CD14-positive monocyte (primary cell): ENCODE results near the gene SMC1A. TPM values are rescaled to one million over a fixed set of nuclear protein-coding genes. Genes with fewer than 3 reads are reported as not detected.

Experiments used
- DNase-seq, 3 donors: peaks; one replicate each; pipeline ENCODE4 v3.0.0-alpha.2; 2011 to 2022
- H2AFZ ChIP-seq: 2 replicates; pipeline ENCODE4 v1.6.0; 2012; ENCODE audit warnings: mild to moderate bottlenecking, low read depth, low read length, inconsistent platforms; ENCODE audit not compliant: insufficient read depth, poor library complexity, severe bottlenecking
- H3K27ac ChIP-seq, 2 donors: 1 replicate in 1 of 2; 2 replicates in 1 of 2; pipeline ENCODE4 v1.5.1; 2012 to 2013; ENCODE audit warnings: low read length in 2 of 2, control low read depth in 1 of 2, inconsistent platforms in 1 of 2, low read depth in 1 of 2, mild to moderate bottlenecking in 1 of 2
- H3K27me3 ChIP-seq, 2 donors: one replicate each; pipeline versions ENCODE4 v1.6.0 to v1.6.1; 2011 to 2013; ENCODE audit warnings: low read length in 2 of 2; ENCODE audit not compliant: control insufficient read depth in 2 of 2, insufficient read depth in 2 of 2
- H3K36me3 ChIP-seq, 2 donors: replicated peaks in 1 of 2; 1 replicate in 1 of 2; 2 replicates in 1 of 2; pipeline versions ENCODE4 v1.5.1 to v1.6.1; 2012 to 2013; ENCODE audit warnings: low read length in 2 of 2, control low read depth in 1 of 2, inconsistent platforms in 1 of 2, mild to moderate bottlenecking in 1 of 2; ENCODE audit not compliant: insufficient read depth in 2 of 2, control insufficient read depth in 1 of 2
- H3K4me1 ChIP-seq, 2 donors: 1 replicate in 1 of 2; 2 replicates in 1 of 2; pipeline versions ENCODE4 v1.5.1 to v1.6.1; 2012 to 2013; ENCODE audit warnings: low read length in 2 of 2, control low read depth in 1 of 2, inconsistent platforms in 1 of 2, mild to moderate bottlenecking in 1 of 2, moderate library complexity in 1 of 2; ENCODE audit not compliant: insufficient read depth in 2 of 2, control insufficient read depth in 1 of 2
- H3K4me2 ChIP-seq: replicated peaks from 2 replicates; pipeline ENCODE3; 2012; ENCODE audit warnings: low read length, moderate library complexity, mild to moderate bottlenecking; ENCODE audit not compliant: poor library complexity, severe bottlenecking; ENCODE audit errors: extremely low read depth
- H3K4me3 ChIP-seq, 3 experiments: fragments of 200-600 bp in 1 of 3; sonication (generic) in 1 of 3; replicated peaks in 1 of 3; 1 replicate in 2 of 3; 2 replicates in 1 of 3; pipeline ENCODE4 v1.5.1; 2011 to 2013; ENCODE audit warnings: low read length in 3 of 3, mild to moderate bottlenecking in 3 of 3, control low read depth in 2 of 3, low read depth in 2 of 3, inconsistent platforms in 1 of 3, moderate library complexity in 1 of 3
- H3K79me2 ChIP-seq: 2 replicates; pipeline ENCODE4 v1.6.0; 2012; ENCODE audit warnings: mild to moderate bottlenecking, control low read depth, inconsistent platforms, low read length, moderate library complexity; ENCODE audit not compliant: insufficient read depth
- H3K9ac ChIP-seq: 2 replicates; pipeline ENCODE4 v1.6.0; 2017; ENCODE audit warnings: low read length, mild to moderate bottlenecking; ENCODE audit not compliant: insufficient read depth, poor library complexity, severe bottlenecking
- H3K9me3 ChIP-seq, 2 donors: replicated peaks in 1 of 2; 1 replicate in 1 of 2; 2 replicates in 1 of 2; pipeline versions ENCODE4 v1.5.1 to v1.6.1; 2012 to 2013; ENCODE audit warnings: low read length in 2 of 2, control low read depth in 1 of 2; ENCODE audit not compliant: control insufficient read depth in 1 of 2, insufficient read depth in 1 of 2
- H4K20me1 ChIP-seq: 2 replicates; pipeline ENCODE4 v1.6.0; 2012; ENCODE audit warnings: mild to moderate bottlenecking, low read length, control low read depth, moderate library complexity; ENCODE audit not compliant: insufficient read depth
- H3K27ac Mint-ChIP-seq, 7 donors: one replicate each; pipeline ENCODE4 v1.8.0; 2020; ENCODE audit warnings: mild to moderate bottlenecking in 7 of 7, mixed read lengths in 7 of 7, moderate library complexity in 6 of 7, inconsistent platforms in 2 of 7
- H3K27me3 Mint-ChIP-seq, 3 donors: one replicate each; pipeline ENCODE4 v1.8.0; 2021 to 2022; ENCODE audit warnings: low read depth in 3 of 3, mild to moderate bottlenecking in 3 of 3, mixed read lengths in 3 of 3, moderate library complexity in 3 of 3, inconsistent platforms in 1 of 3
- H3K36me3 Mint-ChIP-seq, 2 donors: one replicate each; pipeline ENCODE4 v1.8.0; 2020; ENCODE audit warnings: mixed read lengths in 2 of 2, inconsistent platforms in 1 of 2, mild to moderate bottlenecking in 1 of 2
- H3K4me1 Mint-ChIP-seq: one replicate; pipeline ENCODE4 v1.8.0; 2020; ENCODE audit warnings: mild to moderate bottlenecking, mixed read lengths
- H3K4me3 Mint-ChIP-seq, 2 donors: one replicate each; pipeline ENCODE4 v1.8.0; 2020; ENCODE audit warnings: mild to moderate bottlenecking in 2 of 2, mixed read lengths in 2 of 2, moderate library complexity in 1 of 2
- H3K9me3 Mint-ChIP-seq, 7 donors: one replicate each; pipeline ENCODE4 v1.8.0; 2020 to 2022; ENCODE audit warnings: mixed read lengths in 7 of 7, mild to moderate bottlenecking in 6 of 7, moderate library complexity in 6 of 7, inconsistent platforms in 2 of 7
- CTCF ChIP-seq: fragments of 200-600 bp; IDR thresholded peaks from one replicate; pipeline ENCODE4 v1.8.0; 2022; ENCODE audit warnings: antibody characterized with exemption, mild to moderate bottlenecking
- WGBS: methylation state at CpG from one replicate; pipeline ENCODE4 v1.1.5; 2013; ENCODE audit warnings: missing lambda C conversion rate; ENCODE audit not compliant: insufficient coverage; 5-methylcytosine and 5-hydroxymethylcytosine counted together
- intact Hi-C, 2 donors: fragments of 100-400 bp; cut with micrococcal nuclease; formaldehyde crosslinking; loops; one replicate each; pipeline versions ENCODE4 v1.15.0 to v1.15.1; 2023
- polyA plus RNA-seq, 3 donors: library from polyadenylated mRNA; depleted of rRNA in 1 of 3; unstranded in 2 of 3; stranded (reverse) in 1 of 3; fragments of 300-500 nt in 2 of 3; fragments of >200 nt in 1 of 3; fragmentation: Illumina TruSeq in 2 of 3; gene quantifications; 1 replicate in 2 of 3; 2 replicates in 1 of 3; pipeline ENCODE4 v1.2.3, GENCODE V29; 2012 to 2021

SMC1A gene
- polyA plus RNA-seq, 3 donors = 25.5 to 53.2 (median 25.6) TPM

GRCh38 chrX:53452812-53453211 lies 30.4 kb upstream of the SMC1A start:
- no peak overlapping the region for H3K27ac ChIP-seq
- Mint-ChIP-seq H3K27me3 (peaks cover 0 to 21% (median 2%) of the 10 kb centered on the region in 3 donors), H3K36me3 (peaks cover 4 to 5% of the 10 kb centered on the region in 2 donors), H3K27ac (peak overlapping the region in 3 of 7 donors; percentile 55 to 75 (median 62)), H3K4me3 (peak overlapping the region in 1 of 2 donors; percentile 24), H3K9me3 (peaks cover 0 to 2% (median 0%) of the 10 kb centered on the region in 7 donors), H3K4me1 (peaks cover 28% of the 10 kb centered on the region)
- no peaks in the 10 kb centered on the region for H4K20me1 ChIP-seq
- H3K4me1 ChIP-seq = peaks cover 23 to 32% of the 10 kb centered on the region in 2 donors
- no peak overlapping the region for H3K9ac ChIP-seq
- intact Hi-C loops = no loop called here
- TF ChIP-seq CTCF = no peak
- H3K4me2 ChIP-seq = no peak overlapping the region
- no peaks in the 10 kb centered on the region for H3K27me3 ChIP-seq
- DNase-seq = no peak
- H2AFZ ChIP-seq = no peak overlapping the region
- H3K79me2 ChIP-seq = no peaks in the 10 kb centered on the region
- H3K4me3 ChIP-seq = no peak overlapping the region
- no peaks in the 10 kb centered on the region for H3K9me3 ChIP-seq
- H3K36me3 ChIP-seq = no peaks in the 10 kb centered on the region

GRCh38 chrX:53449632-53450031 lies 27.2 kb upstream of the SMC1A start:
- Mint-ChIP-seq H3K27me3 (peaks cover 0 to 17% (median 2%) of the 10 kb centered on the region in 3 donors), H3K4me1 (peaks cover 10% of the 10 kb centered on the region), H3K27ac (no peak overlapping the region), H3K36me3 (peaks cover 4 to 5% of the 10 kb centered on the region in 2 donors), H3K4me3 (no peak overlapping the region), H3K9me3 (peaks cover 0 to 2% (median 0%) of the 10 kb centered on the region in 7 donors)
- Histone ChIP-seq H3K4me1 (peaks cover 5 to 8% of the 10 kb centered on the region in 2 donors), H3K4me3 (no peak overlapping the region), H3K9me3 (no peaks in the 10 kb centered on the region), H3K36me3 (no peaks in the 10 kb centered on the region), H3K4me2 (no peak overlapping the region), H3K9ac (no peak overlapping the region), H4K20me1 (no peaks in the 10 kb centered on the region), H3K27ac (no peak overlapping the region), H2AFZ (no peak overlapping the region), H3K27me3 (no peaks in the 10 kb centered on the region), H3K79me2 (no peaks in the 10 kb centered on the region)
- DNase-seq = no peak
- no peak for TF ChIP-seq CTCF
- intact Hi-C loops = no loop called here
- WGBS = no CpG with 5 or more reads among the region's 3 CpGs
